ENCODE results near the gene VAV2.
A peak's percentile ranks its signal among the peaks of the same experiment; 100 is the strongest.

VAV2 gene

DNA sequence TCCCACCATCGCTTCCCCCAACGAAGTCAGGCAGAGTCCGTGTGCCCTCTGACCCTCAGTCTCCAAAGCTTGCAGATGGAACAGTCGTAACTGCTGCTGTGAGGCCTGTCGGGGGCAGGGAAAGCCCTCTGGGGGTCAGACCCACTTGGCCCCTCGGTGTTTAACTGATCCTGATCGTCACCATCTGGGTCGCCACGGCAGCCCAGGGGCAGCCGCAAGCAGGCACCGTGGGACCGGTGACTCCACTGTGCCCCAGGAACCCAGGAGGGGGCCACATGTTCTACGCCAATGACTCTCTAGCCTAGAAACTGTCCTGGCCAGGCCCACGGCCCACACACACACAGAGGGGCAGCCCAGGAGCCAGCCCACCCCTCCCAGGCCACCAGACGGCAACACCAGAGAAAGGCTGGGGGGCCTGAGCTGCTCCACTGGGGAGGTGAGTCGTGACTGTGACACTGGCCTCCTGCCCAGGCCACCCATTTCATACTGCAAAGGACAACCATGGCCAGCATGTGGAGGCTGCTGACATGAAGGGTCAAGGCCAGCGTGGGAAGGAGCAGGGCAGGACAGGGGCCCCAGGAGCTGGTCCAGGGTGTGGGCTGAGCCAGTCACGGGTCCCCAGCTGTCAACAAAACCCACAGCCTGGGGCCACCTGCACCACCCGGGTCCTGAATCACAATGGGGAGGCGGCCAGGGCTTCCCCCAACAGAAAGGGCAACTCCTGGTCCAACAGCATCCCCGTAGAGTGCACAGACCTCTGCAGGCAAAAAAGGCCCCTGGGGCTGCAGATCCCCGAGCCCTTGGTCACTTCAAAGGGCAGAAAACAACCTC lies 20.8 kb downstream of the VAV2 start:
- Histone ChIP-seq H3K27me3 (ENCODE audit: low read length) (no peaks in the 10 kb centered on the region), H3K9ac (ENCODE audit: low read length) (no peak overlapping the region), H3K27ac (ENCODE audit: low read depth, low read length) (peak overlapping the region; percentile 65), H3K9me2 (replicated peaks; ENCODE audit: insufficient read depth, low read length) (no peaks in the 10 kb centered on the region), H3F3A (ENCODE audit: insufficient read depth) (0 out of 2 replicates have a peak, but pooled peaks cover 3% of the 10 kb centered on the region), H3K4me3 (ENCODE audit: insufficient read depth, low read length, poor library complexity, severe bottlenecking) (no peak overlapping the region), H3K9me3 (ENCODE audit: insufficient read depth, low read length) (no peaks in the 10 kb centered on the region), H4K20me1 (ENCODE audit: low read depth, low read length) (peaks cover 10% of the 10 kb centered on the region), H3K4me2 (ENCODE audit: low read depth, low read length, poor library complexity, severe bottlenecking) (peak overlapping the region; percentile 23), H3K36me3 (ENCODE audit: low read length) (no peaks in the 10 kb centered on the region), H3K79me2 (ENCODE audit: insufficient read depth, low read length) (peaks cover 99% of the 10 kb centered on the region), H2AFZ (ENCODE audit: low read depth, low read length, severe bottlenecking) (no peak overlapping the region)
- TF ChIP-seq, protein P1, sequence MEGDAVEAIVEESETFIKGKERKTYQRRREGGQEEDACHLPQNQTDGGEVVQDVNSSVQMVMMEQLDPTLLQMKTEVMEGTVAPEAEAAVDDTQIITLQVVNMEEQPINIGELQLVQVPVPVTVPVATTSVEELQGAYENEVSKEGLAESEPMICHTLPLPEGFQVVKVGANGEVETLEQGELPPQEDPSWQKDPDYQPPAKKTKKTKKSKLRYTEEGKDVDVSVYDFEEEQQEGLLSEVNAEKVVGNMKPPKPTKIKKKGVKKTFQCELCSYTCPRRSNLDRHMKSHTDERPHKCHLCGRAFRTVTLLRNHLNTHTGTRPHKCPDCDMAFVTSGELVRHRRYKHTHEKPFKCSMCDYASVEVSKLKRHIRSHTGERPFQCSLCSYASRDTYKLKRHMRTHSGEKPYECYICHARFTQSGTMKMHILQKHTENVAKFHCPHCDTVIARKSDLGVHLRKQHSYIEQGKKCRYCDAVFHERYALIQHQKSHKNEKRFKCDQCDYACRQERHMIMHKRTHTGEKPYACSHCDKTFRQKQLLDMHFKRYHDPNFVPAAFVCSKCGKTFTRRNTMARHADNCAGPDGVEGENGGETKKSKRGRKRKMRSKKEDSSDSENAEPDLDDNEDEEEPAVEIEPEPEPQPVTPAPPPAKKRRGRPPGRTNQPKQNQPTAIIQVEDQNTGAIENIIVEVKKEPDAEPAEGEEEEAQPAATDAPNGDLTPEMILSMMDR (IDR thresholded peaks at IDR 0.05; ENCODE audit: insufficient read depth, low read length, poor library complexity, severe bottlenecking), result no peak

DNA sequence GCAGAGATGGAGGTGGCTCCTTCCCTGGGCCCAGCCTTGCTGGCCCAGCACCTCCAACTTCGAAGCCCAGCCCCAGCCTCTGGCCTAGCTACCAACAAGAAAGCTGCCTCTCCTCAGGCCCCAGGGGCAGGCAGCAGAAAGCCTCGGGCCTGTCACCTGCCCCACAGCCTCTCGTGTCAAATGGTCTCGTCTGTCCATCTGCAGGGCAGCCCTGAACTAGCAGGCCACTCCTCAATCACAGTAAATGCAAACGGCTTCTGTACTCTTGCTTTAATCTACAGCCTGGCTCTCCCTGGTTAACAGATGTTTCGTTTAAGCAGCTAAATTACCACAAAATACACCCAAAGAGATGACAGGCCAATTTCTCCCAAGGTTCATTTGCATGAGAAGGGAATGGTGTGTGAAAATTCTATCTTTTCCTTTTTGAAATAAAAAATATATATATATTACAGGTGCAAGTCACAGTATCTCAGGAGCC lies 21.5 kb downstream of the VAV2 start:
- Histone ChIP-seq H3F3A (ENCODE audit: insufficient read depth) (0 out of 2 replicates have a peak, but pooled peaks cover 3% of the 10 kb centered on the region), H3K27ac (ENCODE audit: low read depth, low read length) (peak overlapping the region; percentile 65), H3K9me2 (replicated peaks; ENCODE audit: insufficient read depth, low read length) (no peaks in the 10 kb centered on the region), H3K36me3 (ENCODE audit: low read length) (no peaks in the 10 kb centered on the region), H3K79me2 (ENCODE audit: insufficient read depth, low read length) (peaks cover 99% of the 10 kb centered on the region), H3K4me3 (ENCODE audit: insufficient read depth, low read length, poor library complexity, severe bottlenecking) (no peak overlapping the region), H3K4me2 (ENCODE audit: low read depth, low read length, poor library complexity, severe bottlenecking) (peak overlapping the region; percentile 23), H3K27me3 (ENCODE audit: low read length) (no peaks in the 10 kb centered on the region), H4K20me1 (ENCODE audit: low read depth, low read length) (peaks cover 9% of the 10 kb centered on the region), H3K9me3 (ENCODE audit: insufficient read depth, low read length) (no peaks in the 10 kb centered on the region), H3K9ac (ENCODE audit: low read length) (no peak overlapping the region), H2AFZ (ENCODE audit: low read depth, low read length, severe bottlenecking) (no peak overlapping the region)
- TF ChIP-seq, protein P1 (IDR thresholded peaks at IDR 0.05; ENCODE audit: insufficient read depth, low read length, poor library complexity, severe bottlenecking), result no peak
- no peak for TF ChIP-seq EZH2phosphoT487 (conservative IDR thresholded peaks at IDR 0.05; ENCODE audit: low read length)

DNA sequence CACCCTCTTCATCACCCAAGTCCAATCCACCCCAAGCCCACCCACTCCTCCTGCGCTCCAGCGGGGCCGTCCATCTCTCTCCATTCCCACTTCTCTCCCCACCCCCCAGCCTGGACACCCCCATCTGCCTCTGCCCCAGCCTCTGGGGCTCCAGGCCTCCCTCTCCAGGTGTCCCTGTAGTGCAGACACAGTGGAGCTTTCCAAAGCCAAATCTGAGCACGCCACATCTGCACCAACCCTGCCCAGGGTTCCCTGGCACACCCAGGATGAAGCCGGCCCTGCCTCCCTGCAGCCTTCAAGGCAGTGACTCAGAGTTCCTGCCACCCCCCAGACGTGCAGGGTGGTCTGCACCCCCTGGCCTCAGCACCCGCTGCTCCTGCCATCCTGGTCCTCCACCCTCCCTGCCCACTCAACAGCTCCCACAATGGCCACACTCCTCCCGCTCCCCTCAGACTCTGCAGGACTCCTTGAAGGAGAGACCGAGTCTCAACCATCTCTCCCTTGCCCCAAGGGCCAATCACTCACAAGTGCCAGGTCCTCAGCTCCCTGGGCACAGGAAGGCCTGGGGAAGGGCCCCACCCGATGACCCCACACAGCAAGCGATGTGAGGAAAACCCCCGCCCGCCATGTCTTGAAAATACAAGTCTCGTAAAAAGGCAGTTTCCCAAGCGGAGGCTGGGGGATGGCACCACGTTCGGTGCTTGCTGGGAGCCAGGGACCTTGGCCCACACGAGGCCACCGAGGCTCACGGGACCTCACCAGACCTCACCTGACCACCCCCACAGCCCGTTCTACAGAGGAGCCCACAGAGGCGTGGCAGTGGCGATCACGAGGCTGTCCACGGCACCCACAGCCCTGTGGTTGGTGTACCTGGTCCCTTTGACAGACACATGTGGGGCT lies 22.2 kb downstream of the VAV2 start:
- peaks cover 99% of the 10 kb centered on the region for H3K79me2 ChIP-seq (ENCODE audit: insufficient read depth, low read length)
- H4K20me1 ChIP-seq (ENCODE audit: low read depth, low read length), result peaks cover 4% of the 10 kb centered on the region

More for the DNA sequence above, 22.2 kb downstream of the VAV2 start:
- Histone ChIP-seq H3K4me3 (ENCODE audit: insufficient read depth, low read length, poor library complexity, severe bottlenecking) (no peak overlapping the region), H3K9me3 (ENCODE audit: insufficient read depth, low read length) (no peaks in the 10 kb centered on the region), H3K27me3 (ENCODE audit: low read length) (no peaks in the 10 kb centered on the region), H3K36me3 (ENCODE audit: low read length) (no peaks in the 10 kb centered on the region), H3K9ac (ENCODE audit: low read length) (no peak overlapping the region), H2AFZ (ENCODE audit: low read depth, low read length, severe bottlenecking) (no peak overlapping the region), H3F3A (ENCODE audit: insufficient read depth) (0 out of 2 replicates have a peak, but pooled peaks cover 5% of the 10 kb centered on the region), H3K27ac (ENCODE audit: low read depth, low read length) (no peak overlapping the region), H3K9me2 (replicated peaks; ENCODE audit: insufficient read depth, low read length) (no peaks in the 10 kb centered on the region), H3K4me2 (ENCODE audit: low read depth, low read length, poor library complexity, severe bottlenecking) (no peak overlapping the region)
- TF ChIP-seq, protein P1 (IDR thresholded peaks at IDR 0.05; ENCODE audit: insufficient read depth, low read length, poor library complexity, severe bottlenecking), result no peak
- TF ChIP-seq EZH2phosphoT487 (conservative IDR thresholded peaks at IDR 0.05; ENCODE audit: low read length), result no peak
